Inferior parietal cortex (tissue), 1 donor: ENCODE results near the gene SNCA.

Experiments
- DNase-seq: peaks from one replicate; pipeline ENCODE4 v3.0.0-alpha.2; 2016; ENCODE audit errors: extremely low spot score

Gene SNCA

GRCh38 chr4:89707467-89707866 is 129.5 kb downstream of the SNCA start:
- no peak for DNase-seq

GRCh38 chr4:89704651-89705395 is 132.1 kb downstream of the SNCA start:
- no peak for DNase-seq

- DNase-seq: no peak
Observed at GRCh38 chr4:89703829-89704590, 133.0 kb downstream of the SNCA start.

- DNase-seq: no peak
Observed at GRCh38 chr4:89700766-89701423, 136.1 kb downstream of the SNCA start.

DNA sequence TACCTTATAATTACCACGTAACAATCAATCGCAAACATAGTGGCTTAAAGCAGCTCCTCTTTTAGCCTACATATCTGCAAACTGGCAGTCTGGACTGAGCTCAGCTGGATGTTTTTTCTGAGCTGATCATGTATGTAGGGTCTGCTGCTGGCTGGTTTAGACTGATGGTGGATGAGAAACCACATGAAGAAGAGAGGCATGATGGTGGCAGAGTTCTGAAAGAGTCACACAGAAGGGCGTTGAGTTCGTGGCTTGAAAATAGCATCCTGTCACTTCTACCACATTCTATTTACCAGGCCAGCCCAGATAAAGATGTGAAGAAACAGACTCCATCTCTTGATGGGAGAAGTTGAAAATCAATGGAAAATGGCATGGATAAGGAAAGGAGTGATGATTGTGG is 151.3 kb downstream of the SNCA start:
- DNase-seq: no peak

DNA sequence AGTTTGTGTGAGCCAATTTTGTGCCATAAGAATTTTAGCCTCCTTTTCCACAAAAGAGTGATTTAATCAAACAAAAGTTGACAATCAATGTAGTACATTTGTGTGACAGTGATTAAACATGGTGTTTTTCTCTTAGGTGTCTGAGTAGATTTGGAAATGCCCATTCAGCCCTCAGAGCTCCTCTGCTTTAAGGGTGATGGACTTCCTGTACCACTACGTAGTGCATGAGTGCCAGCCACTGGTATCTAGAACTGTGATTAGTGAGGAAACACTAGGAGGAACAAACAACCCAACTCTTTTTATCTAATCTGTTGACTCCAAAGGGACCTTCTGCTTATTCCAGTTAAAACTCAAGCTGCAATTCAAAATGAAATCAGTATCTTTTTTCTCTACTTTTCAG is 151.7 kb downstream of the SNCA start:
- no peak for DNase-seq

GRCh38 chr4:89684536-89684935 is 152.4 kb downstream of the SNCA start:
- DNase-seq: no peak

GRCh38 chr4:89682808-89683207 is 154.2 kb downstream of the SNCA start:
- no peak for DNase-seq

- DNase-seq: no peak
Observed at GRCh38 chr4:89681671-89682070, 155.3 kb downstream of the SNCA start.

- DNase-seq: no peak
Observed at GRCh38 chr4:89681219-89681618, 155.7 kb downstream of the SNCA start.

GRCh38 chr4:89674876-89675459 is 162.0 kb downstream of the SNCA start:
- DNase-seq: no peak
